ENCODE results near the gene KCNQ1. TPM values are rescaled to one million over a fixed set of nuclear protein-coding genes. Genes with fewer than 3 reads are reported as not detected.

KCNQ1 gene
- total RNA-seq, 1 experiment from 2014 or later = 1.0 TPM

DNA sequence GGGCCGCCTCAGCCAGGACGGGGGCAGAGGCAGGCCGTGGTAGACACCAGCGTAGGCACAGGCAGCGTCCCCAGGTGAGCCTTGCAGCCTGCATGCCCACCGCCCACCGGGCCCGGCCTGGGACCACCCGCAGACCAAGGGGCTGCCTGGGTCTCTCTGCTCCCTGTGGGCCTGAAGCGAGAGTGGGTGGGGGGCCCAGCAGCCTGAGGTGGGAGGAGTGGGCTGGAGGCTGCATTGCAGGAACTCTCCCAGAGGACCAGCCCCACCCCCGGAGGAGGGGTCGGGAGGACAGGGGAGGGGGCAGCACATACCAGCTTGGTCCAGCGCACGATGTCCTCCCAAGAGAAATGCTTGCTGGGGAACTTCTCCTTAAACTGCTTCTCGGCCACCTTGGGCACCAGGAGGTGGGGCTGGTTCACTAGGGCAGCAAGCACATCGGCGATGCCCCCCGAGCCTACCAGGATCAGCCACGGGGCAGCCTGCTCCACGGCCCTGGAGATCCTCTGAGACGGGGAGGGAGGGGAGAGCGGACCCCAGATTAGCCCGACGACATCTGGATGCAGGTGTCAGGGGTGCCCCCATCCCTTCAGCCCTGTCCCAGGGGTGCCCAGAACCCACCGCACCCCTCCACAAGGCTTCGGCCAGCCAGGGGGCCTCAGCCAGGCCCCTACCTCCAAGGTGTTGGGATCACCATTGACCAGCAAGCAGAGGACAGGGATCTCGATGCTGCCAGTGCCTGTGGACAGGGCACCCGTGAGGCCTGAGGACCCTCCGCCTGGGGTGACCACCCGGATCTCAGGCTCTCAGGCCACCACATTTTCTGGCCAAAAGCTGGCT lies 26.7 kb upstream of the KCNQ1 start:
- Histone ChIP-seq H3K4me3 (ENCODE audit: low read depth, low read length) (no peak overlapping the region), H3K36me3 (ENCODE audit: control insufficient read depth, insufficient read depth, low read length) (no peaks in the 10 kb centered on the region), H3K9me3 (no peaks in the 10 kb centered on the region), H3K27me3 (replicated peaks; ENCODE audit: control insufficient read depth, insufficient read depth, low read length) (no peaks in the 10 kb centered on the region), H3K4me1 (peaks cover 4% of the 10 kb centered on the region)
- H3K27me3 Mint-ChIP-seq (ENCODE audit: insufficient read depth, unreplicated experiment) = no peaks in the 10 kb centered on the region
- no peak overlapping the region for H3K4me3 Mint-ChIP-seq (ENCODE audit: unreplicated experiment)
- intact Hi-C loops (cut with micrococcal nuclease; ENCODE audit: unreplicated experiment) = loop anchor here (2.0 kb wide), 1 partner anchor 221 kb away; no protein-coding TSS in a partner anchor
- no peaks in the 10 kb centered on the region for H3K4me1 Mint-ChIP-seq (ENCODE audit: low read depth, unreplicated experiment)
- ChIA-PET CTCF (interaction anchor here (0.6 to 1.9 kb wide), 3 partner anchors 17 to 399 kb away, joined by 3 to 14 read pairs (median 3); partner anchors contain the start of gene TSSC4), POLR2A (no interaction called here)
- TF ChIP-seq, protein P1, sequence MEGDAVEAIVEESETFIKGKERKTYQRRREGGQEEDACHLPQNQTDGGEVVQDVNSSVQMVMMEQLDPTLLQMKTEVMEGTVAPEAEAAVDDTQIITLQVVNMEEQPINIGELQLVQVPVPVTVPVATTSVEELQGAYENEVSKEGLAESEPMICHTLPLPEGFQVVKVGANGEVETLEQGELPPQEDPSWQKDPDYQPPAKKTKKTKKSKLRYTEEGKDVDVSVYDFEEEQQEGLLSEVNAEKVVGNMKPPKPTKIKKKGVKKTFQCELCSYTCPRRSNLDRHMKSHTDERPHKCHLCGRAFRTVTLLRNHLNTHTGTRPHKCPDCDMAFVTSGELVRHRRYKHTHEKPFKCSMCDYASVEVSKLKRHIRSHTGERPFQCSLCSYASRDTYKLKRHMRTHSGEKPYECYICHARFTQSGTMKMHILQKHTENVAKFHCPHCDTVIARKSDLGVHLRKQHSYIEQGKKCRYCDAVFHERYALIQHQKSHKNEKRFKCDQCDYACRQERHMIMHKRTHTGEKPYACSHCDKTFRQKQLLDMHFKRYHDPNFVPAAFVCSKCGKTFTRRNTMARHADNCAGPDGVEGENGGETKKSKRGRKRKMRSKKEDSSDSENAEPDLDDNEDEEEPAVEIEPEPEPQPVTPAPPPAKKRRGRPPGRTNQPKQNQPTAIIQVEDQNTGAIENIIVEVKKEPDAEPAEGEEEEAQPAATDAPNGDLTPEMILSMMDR (IDR thresholded peaks at IDR 0.05; ENCODE audit: insufficient read depth in 1 of 2, low read depth in 1 of 2, low read length in 1 of 2, severe bottlenecking in 1 of 2, unreplicated experiment in 1 of 2) = no peak
- H3K36me3 Mint-ChIP-seq (ENCODE audit: insufficient read depth, unreplicated experiment) = no peaks in the 10 kb centered on the region
- no peaks in the 10 kb centered on the region for H3K9me3 Mint-ChIP-seq (ENCODE audit: unreplicated experiment)
- no peak for DNase-seq
- H3K27ac Mint-ChIP-seq (ENCODE audit: unreplicated experiment) = no peak overlapping the region
- BruUV-seq (replicated peaks) = no TSS peak

DNA sequence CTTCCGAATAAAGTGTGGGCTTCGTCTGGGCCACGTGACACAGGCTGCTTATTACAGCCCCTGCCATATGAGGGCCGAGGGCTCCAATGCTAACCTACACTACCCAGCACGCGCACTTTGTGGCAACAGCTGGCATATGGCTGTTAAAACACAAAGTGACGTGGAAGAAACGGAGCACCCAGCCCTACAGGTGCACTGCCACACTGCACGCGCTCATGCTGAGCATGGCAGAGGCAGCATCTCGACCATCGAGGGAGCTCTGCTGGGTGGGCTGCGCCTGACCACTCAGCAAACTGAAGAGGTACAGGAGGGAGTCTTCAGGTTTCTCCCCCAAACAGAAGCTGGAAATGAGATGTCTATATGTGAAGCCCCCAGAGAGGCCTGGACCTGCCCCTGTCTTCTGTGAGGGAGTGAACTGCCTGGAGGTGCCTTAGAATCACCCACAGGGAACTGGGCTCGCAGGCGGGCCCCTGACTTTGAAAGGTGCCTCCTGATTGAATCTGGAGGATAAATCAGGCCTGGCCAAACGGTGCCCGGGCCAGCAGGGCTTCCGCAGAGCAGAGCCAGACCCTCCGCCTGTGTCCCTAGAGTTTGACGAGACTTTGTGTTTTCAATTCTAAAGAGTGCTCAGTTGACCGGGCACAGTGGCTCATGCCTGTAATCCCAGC lies 26.0 kb upstream of the KCNQ1 start:
- BruUV-seq (replicated peaks) = no TSS peak
- Mint-ChIP-seq H3K4me3 (ENCODE audit: unreplicated experiment) (no peak overlapping the region), H3K4me1 (ENCODE audit: low read depth, unreplicated experiment) (no peaks in the 10 kb centered on the region), H3K9me3 (ENCODE audit: unreplicated experiment) (no peaks in the 10 kb centered on the region), H3K27ac (ENCODE audit: unreplicated experiment) (no peak overlapping the region), H3K36me3 (ENCODE audit: insufficient read depth, unreplicated experiment) (no peaks in the 10 kb centered on the region), H3K27me3 (ENCODE audit: insufficient read depth, unreplicated experiment) (no peaks in the 10 kb centered on the region)
- ChIA-PET POLR2A (no interaction called here), CTCF (interaction anchor here (0.8 to 3.4 kb wide), 10 partner anchors 9 to 232 kb away, joined by 3 to 128 read pairs (median 4); partner anchors contain the start of genes CD81 and TSSC4)
- no peak for DNase-seq
- no peaks in the 10 kb centered on the region for H3K36me3 ChIP-seq (ENCODE audit: control insufficient read depth, insufficient read depth, low read length)
- no peak overlapping the region for H3K4me3 ChIP-seq (ENCODE audit: low read depth, low read length)
- intact Hi-C loops (cut with micrococcal nuclease; ENCODE audit: unreplicated experiment) = loop anchor here (1.0 to 2.0 kb wide), 2 partner anchors 19 to 222 kb away; partner anchors contain the start of gene TSSC4
- no peaks in the 10 kb centered on the region for H3K9me3 ChIP-seq
- peaks cover 4% of the 10 kb centered on the region for H3K4me1 ChIP-seq
- no peaks in the 10 kb centered on the region for H3K27me3 ChIP-seq (replicated peaks; ENCODE audit: control insufficient read depth, insufficient read depth, low read length)
- TF ChIP-seq, protein P1 (IDR thresholded peaks at IDR 0.05; ENCODE audit: insufficient read depth in 1 of 2, low read depth in 1 of 2, low read length in 1 of 2, severe bottlenecking in 1 of 2, unreplicated experiment in 1 of 2) = no peak

Data from Caco-2 (cell line).